Gastroesophageal sphincter (tissue), 3 donors: Measurements from ENCODE around the gene BTBD17.

Experiments used
- EP300 ChIP-seq: sonication (generic); formaldehyde crosslinking; IDR thresholded peaks from one replicate; pipeline ENCODE4 v1.6.1; 2017; ENCODE audit warnings: antibody characterized with exemption, mild to moderate bottlenecking
- POLR2AphosphoS5 ChIP-seq: sonication (generic); formaldehyde crosslinking; IDR thresholded peaks from one replicate; pipeline ENCODE4 v1.6.1; 2017; ENCODE audit warnings: antibody characterized with exemption
- TF ChIP-seq, protein P1 (sequence below), 4 experiments: fragments of 200-600 bp in 2 of 4; fragments of 450-650 bp in 2 of 4; sonication (generic) in 1 of 4; IDR thresholded peaks; one replicate each; pipeline ENCODE4 v1.5.1; 2017 to 2019; ENCODE audit warnings: antibody characterized with exemption in 4 of 4, mild to moderate bottlenecking in 2 of 4, moderate library complexity in 2 of 4

GRCh38 chr17:74394977-74395376, 33.3 kb upstream of the BTBD17 start:
- TF ChIP-seq POLR2AphosphoS5 (no peak), EP300 (no peak)
- TF ChIP-seq, protein P1, sequence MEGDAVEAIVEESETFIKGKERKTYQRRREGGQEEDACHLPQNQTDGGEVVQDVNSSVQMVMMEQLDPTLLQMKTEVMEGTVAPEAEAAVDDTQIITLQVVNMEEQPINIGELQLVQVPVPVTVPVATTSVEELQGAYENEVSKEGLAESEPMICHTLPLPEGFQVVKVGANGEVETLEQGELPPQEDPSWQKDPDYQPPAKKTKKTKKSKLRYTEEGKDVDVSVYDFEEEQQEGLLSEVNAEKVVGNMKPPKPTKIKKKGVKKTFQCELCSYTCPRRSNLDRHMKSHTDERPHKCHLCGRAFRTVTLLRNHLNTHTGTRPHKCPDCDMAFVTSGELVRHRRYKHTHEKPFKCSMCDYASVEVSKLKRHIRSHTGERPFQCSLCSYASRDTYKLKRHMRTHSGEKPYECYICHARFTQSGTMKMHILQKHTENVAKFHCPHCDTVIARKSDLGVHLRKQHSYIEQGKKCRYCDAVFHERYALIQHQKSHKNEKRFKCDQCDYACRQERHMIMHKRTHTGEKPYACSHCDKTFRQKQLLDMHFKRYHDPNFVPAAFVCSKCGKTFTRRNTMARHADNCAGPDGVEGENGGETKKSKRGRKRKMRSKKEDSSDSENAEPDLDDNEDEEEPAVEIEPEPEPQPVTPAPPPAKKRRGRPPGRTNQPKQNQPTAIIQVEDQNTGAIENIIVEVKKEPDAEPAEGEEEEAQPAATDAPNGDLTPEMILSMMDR (IDR thresholded peaks at IDR 0.05): no peak
